ENCODE data around the gene GPR137B. TPM values are rescaled to one million over a fixed set of nuclear protein-coding genes. Genes with fewer than 3 reads are reported as not detected.

GPR137B gene
- total RNA-seq, 1 donor from 2014 or later, result 36.8 TPM

DNA sequence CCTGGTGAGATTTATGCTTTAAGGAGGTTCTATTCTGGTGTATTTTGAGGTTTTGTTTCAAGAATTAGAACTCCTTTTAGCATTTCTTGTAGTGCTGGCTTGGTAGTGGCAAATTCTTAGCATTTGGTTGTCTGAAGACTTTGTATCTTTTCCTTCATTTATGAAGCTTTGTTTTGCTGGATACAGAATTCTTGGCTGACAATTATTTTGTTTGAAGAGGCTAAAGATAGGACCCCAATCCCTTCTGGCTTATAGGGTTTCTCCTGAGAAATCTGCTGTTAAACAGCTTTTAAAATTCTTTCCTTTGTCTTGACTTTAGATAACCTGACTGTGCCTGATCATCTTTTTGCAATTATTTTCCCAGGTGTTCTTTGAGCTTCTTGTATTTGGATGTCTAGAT lies 58.6 kb downstream of the GPR137B start:
- no peak for DNase-seq (ENCODE audit: low spot score)

DNA sequence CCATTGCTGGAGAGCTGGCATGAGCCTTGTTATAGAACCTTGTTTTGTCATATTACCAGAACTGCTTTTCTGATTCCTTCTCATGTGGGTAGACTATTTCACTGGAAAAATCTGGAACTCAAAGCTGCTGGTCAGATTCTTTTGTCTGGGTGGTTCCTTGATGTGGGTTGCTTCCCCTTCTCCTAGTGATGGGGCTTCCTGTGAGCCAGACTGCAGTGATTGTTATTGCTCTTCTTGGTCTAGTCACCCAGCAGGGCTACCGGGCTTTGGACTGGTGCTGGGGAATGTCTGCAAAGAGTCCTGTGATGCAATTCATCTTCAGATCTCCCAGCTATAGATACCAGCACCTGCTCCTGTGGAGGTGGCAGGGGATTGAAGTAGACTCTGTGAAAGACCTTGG lies 59.4 kb downstream of the GPR137B start:
- DNase-seq (ENCODE audit: low spot score), result no peak

DNA sequence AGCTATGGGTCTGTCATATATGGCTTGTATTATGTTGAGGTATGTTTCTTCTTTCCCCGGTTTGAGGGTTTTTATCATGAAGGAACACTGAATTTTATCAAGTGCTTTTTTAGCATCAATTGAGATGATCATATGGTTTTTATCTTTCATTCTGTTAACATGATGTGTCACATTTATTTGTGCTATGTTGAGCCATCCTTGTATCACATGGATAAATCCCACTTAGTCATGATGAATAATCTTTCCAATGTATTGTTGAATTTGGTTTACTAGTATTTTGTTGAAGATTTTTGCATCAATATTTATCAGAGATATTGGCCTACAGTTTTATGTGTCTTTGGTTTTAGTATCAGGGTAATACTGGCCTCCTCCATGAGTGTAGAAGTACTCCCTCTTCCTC lies 61.7 kb downstream of the GPR137B start:
- DNase-seq (ENCODE audit: low spot score), result no peak

DNA sequence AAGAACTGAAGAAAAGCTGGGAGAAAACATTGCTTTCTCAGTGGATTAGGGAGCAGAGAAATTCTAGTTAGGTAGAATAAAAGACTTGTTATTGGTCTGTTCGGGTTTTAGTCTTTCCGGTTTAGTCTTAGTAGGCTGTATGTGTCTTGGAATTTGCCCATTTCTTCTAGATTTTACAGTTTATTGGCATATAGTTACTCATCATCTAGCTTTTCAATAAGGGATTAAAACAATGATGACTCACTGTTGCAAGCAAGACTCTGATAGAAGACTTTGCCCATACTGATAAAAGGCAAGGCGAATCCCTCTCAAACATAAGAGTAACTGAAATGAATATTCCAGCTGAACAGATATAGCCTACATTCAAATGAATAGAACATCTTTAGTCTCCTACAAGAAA lies 62.3 kb downstream of the GPR137B start:
- DNase-seq (ENCODE audit: low spot score), result no peak

DNA sequence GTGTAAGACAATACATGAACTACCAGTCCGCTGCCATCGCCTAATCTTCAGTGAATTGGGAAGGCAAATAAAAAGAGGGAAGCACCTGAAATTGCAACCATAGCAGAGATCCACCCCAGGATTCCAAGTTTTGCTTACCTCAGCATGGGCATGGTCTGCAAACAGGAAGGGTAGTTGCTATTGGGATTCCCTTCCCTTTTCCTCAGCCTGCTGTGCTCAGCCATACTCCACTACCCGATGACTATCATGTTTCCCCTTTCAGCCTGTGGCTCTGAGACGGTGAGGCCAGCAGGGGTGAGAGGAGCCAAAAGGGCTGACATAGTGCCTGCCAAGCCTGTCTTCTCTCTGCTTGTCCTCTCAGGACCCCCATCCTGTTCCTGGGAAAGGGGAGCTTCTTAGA lies 64.2 kb downstream of the GPR137B start:
- no peak for DNase-seq (ENCODE audit: low spot score)

DNA sequence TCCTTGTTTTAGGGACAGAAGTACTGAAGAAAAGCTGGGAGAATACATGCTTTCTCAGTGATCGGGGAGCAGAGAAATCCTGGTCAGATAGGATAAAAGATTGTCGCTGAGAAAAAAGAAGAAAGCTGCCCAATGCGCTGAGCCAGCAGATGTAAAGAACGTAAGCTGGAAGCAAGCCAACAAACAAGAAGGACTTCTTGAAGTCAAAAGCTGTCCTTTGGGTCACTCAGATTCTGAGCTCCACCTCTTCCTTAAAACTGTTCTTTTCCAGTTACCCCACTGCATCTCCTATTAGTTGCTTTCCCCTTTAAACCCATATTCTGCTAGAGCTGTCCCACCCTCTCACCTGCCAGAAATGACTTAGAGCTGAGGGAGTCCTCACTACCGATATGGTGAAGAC lies 64.8 kb downstream of the GPR137B start:
- DNase-seq (ENCODE audit: low spot score), result no peak

GRCh38 chr1:236207569-236207968 lies 65.2 kb downstream of the GPR137B start:
- no peak for DNase-seq (ENCODE audit: low spot score)

DNA sequence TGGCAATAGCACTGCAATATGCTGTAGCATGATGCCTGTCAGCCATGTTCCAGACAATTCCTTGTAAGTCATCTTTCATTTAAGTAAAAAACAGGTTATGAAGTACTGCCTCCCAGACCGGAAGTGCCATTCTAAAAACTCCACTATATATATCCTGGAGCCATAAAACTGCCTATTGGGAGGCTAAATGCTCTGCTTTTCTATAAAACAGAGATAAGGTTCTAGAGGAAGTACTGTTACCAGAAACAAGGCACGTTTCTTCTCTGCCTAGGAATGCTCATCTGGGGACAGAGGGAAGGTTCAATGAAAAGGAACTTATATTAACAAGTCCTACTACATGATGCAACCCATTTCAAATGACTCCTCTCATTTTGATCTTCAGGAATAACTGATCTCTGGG lies 66.8 kb downstream of the GPR137B start:
- no peak for DNase-seq (ENCODE audit: low spot score)

GRCh38 chr1:236209713-236210112 lies 67.4 kb downstream of the GPR137B start:
- no peak for DNase-seq (ENCODE audit: low spot score)

DNA sequence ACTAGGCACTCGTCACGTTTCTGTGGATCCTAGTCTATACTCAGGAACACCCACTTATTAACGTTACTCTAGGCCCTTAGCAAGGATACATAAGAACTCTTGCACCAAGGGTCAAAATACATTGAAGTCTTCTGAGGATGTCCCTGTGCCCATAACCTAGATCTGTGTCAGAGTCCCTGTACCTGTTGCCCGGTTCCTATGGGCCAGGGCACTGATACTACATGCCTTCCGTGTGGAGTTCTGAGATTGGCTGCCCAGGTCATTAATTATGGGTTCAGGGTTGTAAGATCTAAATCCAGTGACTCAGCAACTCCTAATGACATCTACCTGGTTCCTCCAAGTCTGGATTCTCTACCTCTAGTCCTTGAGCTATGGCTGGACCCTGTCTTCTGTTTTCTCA lies 69.5 kb downstream of the GPR137B start:
- DNase-seq (ENCODE audit: low spot score), result no peak

- DNase-seq (ENCODE audit: low spot score), result no peak
Measured at GRCh38 chr1:236213534-236213933, 71.2 kb downstream of the GPR137B start.

GRCh38 chr1:236214761-236215160 lies 72.4 kb downstream of the GPR137B start:
- DNase-seq (ENCODE audit: low spot score), result no peak

GRCh38 chr1:236220473-236220872 lies 78.1 kb downstream of the GPR137B start:
- no peak for DNase-seq (ENCODE audit: low spot score)

GRCh38 chr1:236222632-236223031 lies 80.3 kb downstream of the GPR137B start:
- no peak for DNase-seq (ENCODE audit: low spot score)

- DNase-seq (ENCODE audit: low spot score), result no peak
Measured at GRCh38 chr1:236228411-236228810, 86.1 kb downstream of the GPR137B start.

GRCh38 chr1:236235116-236235515 lies 92.8 kb downstream of the GPR137B start:
- no peak for DNase-seq (ENCODE audit: low spot score)

DNA sequence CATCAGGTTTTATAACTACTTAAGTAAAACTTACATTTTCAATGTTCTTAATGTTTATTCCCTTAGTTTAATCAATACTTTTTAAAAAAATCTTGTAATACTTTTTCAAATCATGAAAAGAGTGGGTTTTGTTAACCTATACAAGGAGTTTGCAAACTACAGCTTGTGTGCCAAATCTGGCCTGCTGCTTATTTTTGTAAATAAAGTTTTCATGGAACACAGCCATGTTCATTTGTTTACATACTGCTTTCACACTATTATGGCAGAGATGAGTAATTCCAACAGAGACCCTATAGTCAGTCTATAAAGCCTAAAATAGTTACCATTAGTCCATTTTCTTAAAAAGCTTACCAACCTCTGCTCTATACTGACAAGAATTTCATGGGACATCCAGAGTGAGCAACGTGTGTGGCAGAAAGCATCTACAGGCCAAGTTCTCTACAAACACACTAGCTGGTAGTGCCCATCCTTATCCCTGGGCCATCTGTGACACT lies 96.8 kb downstream of the GPR137B start:
- no peak for DNase-seq (ENCODE audit: low spot score)

- DNase-seq (ENCODE audit: low spot score), result no peak
Measured at GRCh38 chr1:236240675-236241074, 98.3 kb downstream of the GPR137B start.

GRCh38 chr1:236242568-236242967 lies 100.2 kb downstream of the GPR137B start:
- no peak for DNase-seq (ENCODE audit: low spot score)

DNA sequence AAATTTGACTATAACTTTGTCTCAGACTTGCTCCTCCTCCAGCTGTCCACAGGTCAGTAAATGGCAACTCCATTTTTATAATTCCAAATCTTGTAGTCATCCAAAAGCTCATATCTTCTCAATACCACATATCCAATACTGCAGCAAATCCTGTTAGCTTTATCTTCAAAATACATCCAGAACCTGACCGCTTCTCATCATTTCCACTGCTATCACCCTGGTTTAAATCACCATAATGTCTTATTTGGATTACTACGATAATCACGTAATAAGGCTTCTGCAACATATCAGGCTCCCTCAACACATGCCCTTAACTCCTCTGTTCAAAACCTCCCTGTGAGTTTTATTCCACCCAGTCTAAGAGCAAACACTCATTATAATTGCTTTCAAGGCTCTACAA lies 104.9 kb downstream of the GPR137B start:
- no peak for DNase-seq (ENCODE audit: low spot score)

DNA sequence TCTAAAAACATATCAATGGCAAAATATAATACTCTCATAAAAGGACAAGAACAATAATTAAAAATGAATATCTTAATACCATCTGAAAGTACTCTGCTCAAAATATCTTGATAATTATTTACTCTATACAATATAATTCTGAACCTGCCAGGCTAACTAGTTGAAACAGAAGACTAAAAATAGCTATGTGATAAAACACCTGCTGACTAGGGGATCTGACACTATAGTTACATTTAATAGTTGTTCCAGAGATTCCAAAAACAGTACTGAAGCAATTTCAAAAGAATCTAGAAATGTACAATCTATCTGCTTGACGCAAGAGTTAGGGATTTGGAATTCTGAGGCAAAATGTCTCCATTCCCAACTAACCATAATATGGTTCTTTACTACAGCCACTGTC lies 109.2 kb downstream of the GPR137B start:
- DNase-seq (ENCODE audit: low spot score), result no peak

DNA sequence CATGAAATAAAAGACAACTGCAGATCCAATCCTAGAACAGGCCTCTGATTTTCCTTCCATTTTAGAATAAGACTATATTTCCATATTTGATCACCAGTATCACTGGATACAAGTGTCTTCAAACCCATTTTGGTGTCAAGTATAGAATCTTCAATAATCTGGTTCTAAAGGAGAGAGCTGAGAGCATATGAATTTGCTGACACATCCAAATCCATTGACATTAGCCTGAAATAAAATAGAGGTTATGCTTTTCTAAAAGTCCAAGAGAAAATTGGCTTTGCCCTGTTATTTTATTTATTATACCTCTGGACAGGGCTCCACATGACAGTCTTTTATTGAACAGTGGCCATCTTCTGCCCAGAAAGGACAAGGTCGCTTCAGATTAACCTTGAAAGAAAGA lies 110.8 kb downstream of the GPR137B start:
- DNase-seq (ENCODE audit: low spot score), result no peak

DNA sequence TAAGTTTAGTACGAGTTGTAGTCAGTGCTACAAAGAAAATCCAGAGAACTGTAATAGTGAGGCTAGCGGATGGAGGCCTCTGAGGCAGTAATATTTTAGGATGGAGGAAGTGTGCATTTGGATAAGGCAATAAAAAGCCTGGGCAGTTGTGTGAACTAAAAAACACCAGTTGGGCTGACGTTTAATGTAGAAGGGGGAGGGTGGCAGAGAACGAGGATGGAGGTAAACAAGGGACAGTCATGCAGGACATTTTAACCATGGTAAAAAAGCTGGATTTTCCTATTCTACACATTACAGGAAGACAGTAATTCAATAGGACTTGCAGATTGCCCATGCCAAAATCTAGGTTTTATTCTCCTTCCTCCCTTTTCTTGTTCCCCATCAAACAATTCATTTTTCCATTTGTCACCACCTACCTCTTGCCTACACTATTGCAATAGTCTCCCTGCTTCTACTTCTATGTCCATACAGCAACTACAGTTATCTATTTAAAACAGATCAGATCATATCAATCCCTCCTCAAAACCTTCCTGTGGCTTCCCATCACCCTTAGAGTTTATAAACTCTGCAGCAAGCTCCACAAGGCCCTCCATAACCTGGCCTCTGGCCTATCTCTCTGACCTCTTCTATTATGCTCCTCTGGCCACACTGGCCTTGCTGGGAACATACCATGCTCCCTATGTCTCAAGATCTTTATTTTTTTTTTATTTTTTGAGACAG lies 111.7 kb downstream of the GPR137B start:
- no peak for DNase-seq (ENCODE audit: low spot score)

- no peak for DNase-seq (ENCODE audit: low spot score)
Measured at GRCh38 chr1:236257216-236257615, 114.9 kb downstream of the GPR137B start.
